CD4-positive, alpha-beta T cell treated with Interleukin-2 at 100 ng/mL for 4 hours (primary cell): ENCODE data around the gene E2F7.

Experiments
- DNase-seq: peaks from one replicate; pipeline ENCODE4 v3.0.0-alpha.2; 2020; ENCODE audit warnings: low spot score

E2F7 gene

DNA sequence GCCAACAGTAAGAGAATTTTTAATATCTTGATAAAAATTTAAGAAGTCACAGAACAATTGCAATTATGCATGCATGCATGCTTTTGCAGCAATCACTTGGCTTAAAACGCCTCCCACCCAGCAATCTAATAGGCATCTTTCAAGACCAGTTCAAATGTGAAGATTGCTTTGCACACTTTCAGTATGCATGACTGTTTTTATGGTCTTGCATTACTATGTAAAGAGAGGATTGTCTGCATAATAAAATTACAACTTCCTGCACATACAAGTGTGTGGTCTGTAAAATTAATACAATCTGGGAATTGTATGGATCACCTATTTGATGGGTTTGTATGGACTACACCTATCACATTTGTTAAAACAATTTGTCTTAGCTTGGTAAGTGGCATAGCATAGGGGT is 48.8 kb downstream of the E2F7 start:
- DNase-seq = no peak

GRCh38 chr12:77013091-77013490 is 52.3 kb downstream of the E2F7 start:
- no peak for DNase-seq

- DNase-seq = peak; percentile 62
Observed at GRCh38 chr12:77010691-77011548, 54.4 kb downstream of the E2F7 start.

DNA sequence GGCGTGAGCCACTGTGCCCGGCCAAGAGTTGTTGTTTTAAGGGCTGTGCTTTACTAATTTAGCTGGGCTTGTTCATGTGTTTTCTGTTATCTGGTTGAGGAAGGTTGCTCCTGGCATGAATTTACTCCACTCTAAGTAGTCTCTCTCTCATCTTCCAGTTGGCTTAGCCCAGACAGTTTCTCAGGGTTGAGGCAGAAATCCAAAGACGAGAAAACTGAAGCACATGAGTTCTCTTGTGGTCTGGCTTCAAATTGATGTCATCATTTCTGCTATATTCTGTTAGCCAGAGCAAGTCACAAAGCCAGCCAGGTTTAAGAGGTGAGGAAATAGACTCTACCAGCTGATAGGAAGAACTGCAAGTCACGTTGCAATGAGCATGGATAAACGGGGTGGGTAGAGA is 57.9 kb downstream of the E2F7 start:
- DNase-seq = no peak

DNA sequence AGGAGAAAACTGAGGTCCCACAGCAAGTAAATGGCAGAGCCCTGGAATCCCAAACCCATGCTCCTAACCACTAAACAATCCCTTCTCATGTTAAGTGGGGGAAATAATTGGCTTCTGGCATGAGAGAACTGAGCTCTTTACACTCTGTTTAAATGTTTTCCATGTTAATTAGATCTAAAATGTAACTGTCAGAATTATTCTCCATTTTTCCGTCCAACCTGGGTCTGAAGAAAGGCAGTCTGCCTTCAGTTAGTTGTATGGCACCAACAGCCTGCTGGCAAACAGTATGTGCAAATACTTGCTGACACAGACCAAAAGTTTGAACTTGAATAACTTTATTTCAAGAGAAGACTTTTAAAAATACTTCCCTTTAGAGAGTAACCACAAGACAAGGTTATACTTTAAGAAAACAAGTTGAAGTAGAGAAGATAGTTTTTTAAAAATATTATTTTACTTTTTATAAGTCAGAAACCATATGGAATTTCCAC is 59.7 kb downstream of the E2F7 start:
- DNase-seq = no peak

GRCh38 chr12:77003914-77004313 is 61.5 kb downstream of the E2F7 start:
- DNase-seq = no peak

- DNase-seq = no peak
Observed at GRCh38 chr12:77003246-77003645, 62.1 kb downstream of the E2F7 start.

GRCh38 chr12:77002382-77002781 is 63.0 kb downstream of the E2F7 start:
- DNase-seq = no peak

GRCh38 chr12:77001276-77001675 is 64.1 kb downstream of the E2F7 start:
- no peak for DNase-seq

GRCh38 chr12:76998908-76999556 is 66.3 kb downstream of the E2F7 start:
- no peak for DNase-seq

GRCh38 chr12:76998386-76998785 is 67.0 kb downstream of the E2F7 start:
- DNase-seq = no peak

GRCh38 chr12:76997011-76997780 is 68.2 kb downstream of the E2F7 start:
- DNase-seq = no peak

DNA sequence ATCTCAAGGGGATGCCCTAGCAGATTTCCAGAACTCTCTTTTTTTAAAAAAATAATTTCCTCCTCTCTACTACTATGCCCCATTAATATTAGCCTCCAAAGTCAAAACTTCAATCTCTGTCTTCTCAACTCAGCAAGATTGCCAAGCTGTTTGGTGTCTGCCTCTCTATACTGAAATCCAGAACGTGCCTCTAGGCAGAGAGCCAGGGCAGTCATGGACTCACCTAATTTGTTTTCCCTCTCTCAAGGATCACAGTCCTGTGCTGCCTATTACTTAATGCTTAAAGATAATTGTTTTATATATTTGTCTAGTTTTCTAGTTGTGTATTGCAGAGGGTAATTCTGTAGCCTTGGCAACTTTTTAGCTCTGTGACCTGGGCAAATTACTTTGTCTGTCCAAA is 74.7 kb downstream of the E2F7 start:
- no peak for DNase-seq

- DNase-seq = no peak
Observed at GRCh38 chr12:76984566-76984965, 80.8 kb downstream of the E2F7 start.

DNA sequence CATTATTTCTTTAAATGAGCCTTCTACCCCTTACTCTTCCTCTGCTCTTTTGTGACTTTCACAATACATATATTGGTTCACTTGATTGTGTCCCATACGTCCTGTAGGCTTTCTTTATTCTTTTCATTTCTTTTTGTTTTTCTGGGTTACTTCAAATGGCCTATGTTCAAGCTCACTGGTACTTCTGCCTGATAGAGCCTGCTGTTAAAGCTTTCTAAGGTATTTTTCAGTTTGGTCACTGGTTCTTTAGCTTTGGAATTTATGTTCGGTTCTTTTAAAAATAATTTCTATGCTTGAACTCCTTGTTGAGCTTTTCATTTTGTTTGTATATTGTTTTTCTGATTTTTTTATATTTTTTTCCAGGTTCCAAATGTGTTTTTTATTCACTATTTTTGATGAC is 81.9 kb downstream of the E2F7 start:
- no peak for DNase-seq

DNA sequence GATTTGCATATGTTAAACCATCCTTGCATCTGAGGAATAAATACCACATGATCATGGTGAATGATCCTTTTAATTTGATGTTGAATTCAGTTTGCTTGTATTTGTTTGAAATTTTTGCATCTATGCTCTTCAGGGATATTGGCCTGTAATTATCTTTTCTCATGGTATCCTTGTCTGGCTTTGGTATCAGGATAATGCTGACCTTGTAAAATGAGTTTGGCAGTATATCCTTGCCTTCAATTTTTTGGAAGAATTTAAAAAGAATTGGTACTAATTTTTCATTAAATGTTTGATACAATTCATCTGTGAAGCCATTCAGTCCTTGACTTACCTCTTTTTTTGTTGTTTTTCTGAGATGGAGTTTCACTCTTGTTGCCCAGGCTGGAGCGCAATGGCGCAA is 85.2 kb downstream of the E2F7 start:
- DNase-seq = no peak

DNA sequence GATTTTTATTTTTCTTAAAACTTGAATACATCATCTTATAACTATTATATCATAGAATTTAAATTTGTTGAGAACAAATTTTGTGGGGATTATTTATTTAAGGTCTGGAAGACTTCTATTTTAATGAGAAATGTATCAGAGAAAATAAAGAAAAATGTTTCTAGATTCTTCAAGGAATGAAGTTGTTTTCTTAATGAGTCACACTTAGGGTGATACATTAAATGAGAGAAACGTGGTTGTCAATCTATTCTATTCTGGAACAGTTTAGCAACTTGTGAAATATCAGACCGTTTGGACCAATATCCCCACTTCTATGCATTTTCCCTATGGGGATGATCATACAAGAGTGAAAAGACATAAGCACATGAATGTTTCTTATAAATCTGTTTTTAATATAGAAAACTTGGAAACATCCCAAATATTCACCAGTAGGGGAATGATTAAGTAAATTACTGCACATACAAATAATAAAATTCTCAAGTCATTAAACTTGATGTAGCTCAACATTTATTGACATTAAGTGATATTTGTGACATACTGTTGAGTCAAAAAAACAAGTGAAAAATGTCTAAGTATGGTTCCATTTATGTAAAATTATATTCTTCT is 88.5 kb downstream of the E2F7 start:
- no peak for DNase-seq
